ACC112 (cell line): ENCODE results near the gene FOXP4.

ENCODE experiments used
- H2AFZ ChIP-seq: fragments of 200-600 bp; sonication (generic); one replicate; pipeline ENCODE4 v1.6.0; 2017; ENCODE audit warnings: antibody characterized with exemption, low read length; ENCODE audit not compliant: unreplicated experiment
- H3K27ac ChIP-seq: fragments of 200-600 bp; sonication (generic); 2 replicates; pipeline ENCODE4 v1.5.1; 2014; ENCODE audit warnings: low read depth, mild to moderate bottlenecking, antibody characterized with exemption, low read length, moderate library complexity
- H3K27me3 ChIP-seq: fragments of 200-600 bp; sonication (generic); 2 replicates; pipeline ENCODE4 v1.6.1; 2014; ENCODE audit warnings: mild to moderate bottlenecking, antibody characterized with exemption, low read length, moderate library complexity, mixed read lengths; ENCODE audit not compliant: insufficient read depth
- H3K36me3 ChIP-seq: fragments of 200-600 bp; sonication (generic); 2 replicates; pipeline ENCODE4 v1.6.1; 2016; ENCODE audit warnings: mild to moderate bottlenecking, antibody characterized with exemption, low read length, moderate library complexity, mixed read lengths; ENCODE audit not compliant: insufficient read depth
- H3K4me1 ChIP-seq: fragments of 200-600 bp; sonication (generic); one replicate; pipeline ENCODE4 v1.6.1; 2016; ENCODE audit warnings: low read length, mixed read lengths; ENCODE audit not compliant: insufficient read depth, unreplicated experiment, control insufficient read depth
- H3K4me3 ChIP-seq: fragments of 200-600 bp; sonication (generic); 2 replicates; pipeline ENCODE4 v1.5.1; 2014; ENCODE audit warnings: mild to moderate bottlenecking, low read depth, low read length
- H3K79me2 ChIP-seq: fragments of 200-600 bp; sonication (generic); one replicate; pipeline ENCODE4 v1.6.0; 2016; ENCODE audit warnings: low read length; ENCODE audit not compliant: control insufficient read depth, unreplicated experiment, insufficient read depth

Gene FOXP4

GRCh38 chr6:41531591-41532582 lies 14.3 kb upstream of the FOXP4 start:
- Histone ChIP-seq H3K27ac (no peak overlapping the region), H3K4me3 (peak overlapping the region; percentile 18; the same call in 1 of the 2 replicates)

DNA sequence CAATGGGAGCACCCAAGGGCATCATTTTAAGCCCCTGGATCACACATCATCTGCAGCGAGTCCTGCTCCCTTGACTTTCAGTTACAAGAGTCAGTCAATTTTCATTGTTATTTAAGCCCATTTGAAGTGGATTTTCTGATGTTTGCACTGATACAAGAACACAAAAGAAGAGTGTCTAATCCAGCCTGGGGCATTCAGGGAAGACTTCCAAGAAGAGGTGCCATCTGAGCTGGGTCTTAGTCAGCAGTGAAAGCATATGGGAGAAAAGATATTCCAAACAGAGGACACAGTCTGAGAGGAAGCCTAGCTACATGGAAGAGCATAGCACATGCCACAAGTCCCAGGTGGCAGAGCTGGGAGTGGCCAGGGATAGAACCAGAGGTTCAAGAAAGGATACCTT lies 10.4 kb upstream of the FOXP4 start:
- Histone ChIP-seq H3K4me3 (no peak overlapping the region), H3K4me1 (peaks cover 27% of the 10 kb centered on the region), H3K36me3 (no peaks in the 10 kb centered on the region), H3K79me2 (no peaks in the 10 kb centered on the region), H3K27ac (no peak overlapping the region), H2AFZ (no peak overlapping the region), H3K27me3 (no peaks in the 10 kb centered on the region)

More at GRCh38 chr6:41531591-41532582, 14.3 kb upstream of the FOXP4 start:
- H2AFZ ChIP-seq, result no peak overlapping the region
- no peaks in the 10 kb centered on the region for H3K27me3 ChIP-seq
- no peaks in the 10 kb centered on the region for H3K79me2 ChIP-seq
- no peaks in the 10 kb centered on the region for H3K36me3 ChIP-seq
- peaks cover 23% of the 10 kb centered on the region for H3K4me1 ChIP-seq

DNA sequence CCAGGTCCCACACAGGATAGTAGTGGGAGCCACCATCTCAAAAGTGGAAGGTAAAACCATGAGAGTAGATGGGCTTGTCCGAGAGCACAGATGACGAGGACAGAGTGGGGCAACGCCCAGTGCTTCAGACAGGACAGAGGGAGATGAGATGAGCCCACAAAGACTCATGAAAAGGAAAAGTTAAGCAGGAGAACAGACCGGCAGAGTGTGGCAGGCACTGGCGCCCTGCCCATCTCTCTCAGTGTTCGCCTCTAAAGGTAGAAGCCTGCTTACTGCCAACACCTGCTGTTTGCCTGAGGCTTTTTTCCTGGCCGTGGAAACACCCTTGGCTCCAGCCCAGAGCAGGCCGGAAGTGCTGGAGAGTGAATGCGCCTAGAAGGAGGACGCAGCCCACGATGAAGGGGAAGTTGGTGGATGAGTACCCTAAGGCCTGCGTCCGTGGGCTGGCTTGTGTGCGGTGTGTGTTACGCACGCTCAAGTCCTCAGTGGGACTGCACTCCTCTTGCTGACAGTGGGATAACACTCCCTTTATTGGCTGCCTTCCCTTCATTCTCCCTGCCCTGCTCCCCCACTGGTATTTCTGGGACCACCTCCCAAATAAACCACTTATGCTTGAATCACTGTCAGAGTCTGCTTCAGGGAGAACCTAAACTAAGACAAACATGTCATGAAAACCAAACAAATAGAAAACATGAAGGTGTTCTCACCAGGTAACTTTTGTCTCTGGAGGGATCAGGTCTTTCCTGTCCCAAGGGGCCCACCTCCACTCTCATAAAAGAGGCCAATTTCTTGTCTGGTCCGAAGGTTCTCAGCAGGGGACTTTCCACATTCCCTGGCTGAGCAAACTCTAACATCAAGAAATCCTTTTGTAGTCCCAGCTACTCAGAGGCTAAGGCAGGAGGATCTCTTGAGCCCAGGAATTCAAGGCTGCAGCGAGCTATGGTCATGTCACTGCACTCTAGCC lies 9.1 kb upstream of the FOXP4 start:
- H3K27ac ChIP-seq, result no peak overlapping the region
- no peaks in the 10 kb centered on the region for H3K36me3 ChIP-seq
- H3K79me2 ChIP-seq, result no peaks in the 10 kb centered on the region
- H2AFZ ChIP-seq, result no peak overlapping the region
- peaks cover 16% of the 10 kb centered on the region for H3K4me1 ChIP-seq
- no peaks in the 10 kb centered on the region for H3K27me3 ChIP-seq
- no peak overlapping the region for H3K4me3 ChIP-seq

DNA sequence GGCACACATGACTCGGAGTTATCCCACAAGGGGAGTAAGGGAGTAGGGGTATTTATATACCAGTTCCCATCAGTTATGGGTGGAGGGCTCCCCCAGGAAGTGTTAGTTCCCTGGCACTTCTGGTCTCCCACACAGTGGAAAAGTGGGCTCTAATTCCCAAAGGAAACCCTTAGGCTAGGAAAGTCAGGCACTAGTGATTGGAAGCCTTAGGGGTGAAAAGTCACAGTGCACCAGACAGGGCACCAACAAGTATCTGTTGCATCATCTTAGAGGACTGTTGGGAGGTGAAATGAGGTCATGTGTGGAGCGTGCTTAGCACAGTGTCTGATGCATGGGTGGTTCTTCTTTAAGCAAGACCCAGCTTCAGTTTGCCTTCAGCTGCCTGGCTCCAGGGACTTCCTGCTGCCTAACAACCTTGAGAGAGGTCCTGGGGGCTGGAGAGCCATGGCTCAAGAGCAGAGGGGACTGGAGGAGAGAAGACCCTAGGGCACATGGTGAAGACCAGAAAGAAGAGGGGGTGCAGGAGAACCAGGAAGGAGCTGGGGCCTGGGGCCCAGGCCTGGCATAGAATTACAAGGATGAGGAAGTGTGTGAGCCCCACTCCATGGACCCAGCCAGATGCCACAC lies 7.5 kb upstream of the FOXP4 start:
- Histone ChIP-seq H2AFZ (no peak overlapping the region), H3K4me1 (peaks cover 11% of the 10 kb centered on the region), H3K36me3 (no peaks in the 10 kb centered on the region), H3K27ac (no peak overlapping the region), H3K4me3 (no peak overlapping the region), H3K27me3 (no peaks in the 10 kb centered on the region), H3K79me2 (no peaks in the 10 kb centered on the region)

DNA sequence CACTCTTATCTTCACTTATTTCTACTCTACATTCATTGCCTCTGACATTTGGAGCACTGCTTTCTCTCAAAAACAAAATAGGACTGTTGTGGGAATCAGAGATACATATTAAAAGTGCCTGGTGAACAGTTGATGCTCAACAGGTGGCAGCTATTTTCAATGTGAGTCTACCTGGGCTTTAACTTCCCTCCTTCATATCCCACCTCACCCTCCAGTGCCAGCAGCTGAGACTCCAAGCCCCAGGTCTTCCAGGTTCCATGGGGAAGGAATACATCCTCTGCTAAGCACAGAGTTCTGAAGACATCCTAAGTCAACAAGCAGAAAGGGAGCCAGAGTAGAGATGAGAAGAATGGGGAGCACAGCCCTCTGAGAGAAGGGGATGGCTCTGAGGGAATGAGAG lies 7.0 kb upstream of the FOXP4 start:
- H3K4me3 ChIP-seq, result no peak overlapping the region
- no peaks in the 10 kb centered on the region for H3K79me2 ChIP-seq
- H3K27ac ChIP-seq, result no peak overlapping the region
- no peak overlapping the region for H2AFZ ChIP-seq
- H3K27me3 ChIP-seq, result no peaks in the 10 kb centered on the region
- H3K36me3 ChIP-seq, result no peaks in the 10 kb centered on the region
- peaks cover 11% of the 10 kb centered on the region for H3K4me1 ChIP-seq

GRCh38 chr6:41541364-41541763 lies 4.8 kb upstream of the FOXP4 start:
- Histone ChIP-seq H3K4me3 (no peak overlapping the region), H3K27me3 (no peaks in the 10 kb centered on the region), H3K4me1 (peaks cover 11% of the 10 kb centered on the region), H3K36me3 (no peaks in the 10 kb centered on the region), H3K27ac (no peak overlapping the region), H3K79me2 (no peaks in the 10 kb centered on the region), H2AFZ (no peak overlapping the region)

DNA sequence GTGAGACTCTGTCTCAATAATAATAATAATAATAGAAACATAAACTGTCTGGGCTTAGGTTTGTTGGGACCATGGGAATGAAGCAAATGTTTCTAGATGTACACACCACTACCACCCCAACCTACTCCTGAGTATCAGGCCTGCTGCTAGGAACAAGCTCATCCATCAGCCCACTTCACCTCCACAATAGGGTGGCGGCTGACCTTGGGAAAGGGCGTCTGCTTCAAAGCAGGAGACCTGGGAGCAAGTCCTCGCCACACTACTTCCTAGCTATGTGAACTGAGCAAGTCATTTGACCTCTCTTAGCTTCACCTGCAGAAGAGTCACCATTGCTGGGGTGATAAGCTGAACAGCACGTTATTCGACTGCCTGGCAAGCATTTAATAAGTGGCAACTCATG lies 3.1 kb upstream of the FOXP4 start:
- Histone ChIP-seq H3K4me3 (no peak overlapping the region), H3K36me3 (no peaks in the 10 kb centered on the region), H3K79me2 (peaks cover 9% of the 10 kb centered on the region), H3K4me1 (peaks cover 11% of the 10 kb centered on the region), H2AFZ (no peak overlapping the region), H3K27ac (no peak overlapping the region), H3K27me3 (no peaks in the 10 kb centered on the region)

- Histone ChIP-seq H3K27ac (no peak overlapping the region), H3K4me3 (peak overlapping the region; percentile 98)
Observed at GRCh38 chr6:41545247-41545702, 906 bp upstream of the FOXP4 start.

DNA sequence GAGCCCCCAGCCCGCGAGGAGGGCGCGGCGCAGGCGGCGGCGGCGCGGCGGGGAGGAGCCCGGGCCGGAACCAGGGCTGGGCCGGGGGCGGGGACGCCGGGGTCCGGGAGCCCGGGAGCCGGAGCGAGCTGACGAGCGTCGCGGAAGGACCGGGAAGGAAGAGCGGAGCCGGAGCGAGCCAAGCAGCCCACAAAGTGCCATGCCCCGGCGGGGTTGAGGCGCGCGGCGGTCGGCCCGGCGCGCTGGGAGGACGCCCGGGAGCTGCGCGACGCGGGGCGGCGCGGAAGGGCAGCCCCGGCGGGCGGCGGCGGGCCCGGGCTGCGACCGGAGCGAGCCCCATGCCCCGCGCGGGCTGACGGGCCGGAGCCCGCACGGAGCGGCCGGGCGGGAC lies 289 bp downstream of the FOXP4 start:
- H3K79me2 ChIP-seq, result peaks cover 12% of the 10 kb centered on the region
- H2AFZ ChIP-seq, result no peak overlapping the region
- no peaks in the 10 kb centered on the region for H3K36me3 ChIP-seq
- H3K4me1 ChIP-seq, result no peaks in the 10 kb centered on the region
- no peak overlapping the region for H3K27ac ChIP-seq
- no peaks in the 10 kb centered on the region for H3K27me3 ChIP-seq
- peak overlapping the region; percentile 98 for H3K4me3 ChIP-seq

More at GRCh38 chr6:41545247-41545702, 906 bp upstream of the FOXP4 start:
- Histone ChIP-seq H3K27me3 (no peaks in the 10 kb centered on the region), H3K4me1 (no peaks in the 10 kb centered on the region), H3K36me3 (no peaks in the 10 kb centered on the region), H2AFZ (peak overlapping the region; percentile 83), H3K79me2 (peaks cover 12% of the 10 kb centered on the region)
